WERI-Rb-1 (cell line): ENCODE results near the gene EHD4.

Source experiments
- DNase-seq: peaks from one replicate; pipeline ENCODE4 v3.0.0-alpha.2; 2020
- H3K27ac ChIP-seq: fragments of 250-450 bp; sonication (Bioruptor Pico); 2 replicates; pipeline ENCODE4 v1.5.1; 2020; ENCODE audit warnings: mild to moderate bottlenecking, moderate library complexity
- H3K27me3 ChIP-seq: fragments of 250-450 bp; sonication (Bioruptor Pico); 2 replicates; pipeline ENCODE4 v1.5.1; 2021; ENCODE audit warnings: mild to moderate bottlenecking, low read depth, moderate library complexity; ENCODE audit not compliant: insufficient read depth, severe bottlenecking
- H3K36me3 ChIP-seq: fragments of 250-450 bp; sonication (Bioruptor Pico); 2 replicates; pipeline ENCODE4 v1.5.1; 2020; ENCODE audit warnings: mild to moderate bottlenecking, moderate library complexity
- H3K4me3 ChIP-seq: 2 replicates; pipeline ENCODE4 v1.5.1; 2011; ENCODE audit warnings: low read depth, mild to moderate bottlenecking, control low read depth, low read length
- H3K9me3 ChIP-seq: fragments of 250-450 bp; sonication (Bioruptor Pico); 2 replicates; pipeline ENCODE4 v1.5.1; 2021; ENCODE audit warnings: mild to moderate bottlenecking, moderate library complexity; ENCODE audit not compliant: severe bottlenecking
- TF ChIP-seq, protein P1 (sequence below): IDR thresholded peaks from 2 replicates; pipeline ENCODE4 v1.5.1; 2011; ENCODE audit warnings: low read depth, mild to moderate bottlenecking, control low read depth, inconsistent platforms, low read length

Gene EHD4

DNA sequence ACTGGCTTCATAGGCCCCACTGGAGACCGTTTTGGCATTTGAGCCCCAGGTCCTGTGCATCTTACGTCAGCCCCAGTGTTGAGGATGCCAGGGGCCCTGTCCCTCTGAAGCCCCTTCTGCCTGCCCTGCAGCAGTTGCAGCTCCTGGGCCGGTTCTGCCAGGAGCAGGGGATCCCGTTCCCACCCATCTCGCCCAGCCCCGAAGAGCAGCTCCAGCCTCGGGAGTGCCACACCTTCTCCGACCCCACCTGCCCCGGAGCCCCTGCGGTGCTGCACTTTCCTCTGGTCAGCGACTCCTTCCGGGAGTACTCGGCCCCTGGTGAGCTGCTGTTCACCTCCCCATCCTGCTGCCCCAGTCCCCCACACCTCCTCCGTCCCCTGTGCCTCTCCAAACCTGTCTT, 125.2 kb downstream of the EHD4 start:
- Histone ChIP-seq H3K27me3 (no peaks in the 10 kb centered on the region), H3K27ac (no peak overlapping the region), H3K9me3 (no peaks in the 10 kb centered on the region), H3K4me3 (no peak overlapping the region), H3K36me3 (peaks cover 17% of the 10 kb centered on the region)
- no peak for DNase-seq
- TF ChIP-seq, protein P1, sequence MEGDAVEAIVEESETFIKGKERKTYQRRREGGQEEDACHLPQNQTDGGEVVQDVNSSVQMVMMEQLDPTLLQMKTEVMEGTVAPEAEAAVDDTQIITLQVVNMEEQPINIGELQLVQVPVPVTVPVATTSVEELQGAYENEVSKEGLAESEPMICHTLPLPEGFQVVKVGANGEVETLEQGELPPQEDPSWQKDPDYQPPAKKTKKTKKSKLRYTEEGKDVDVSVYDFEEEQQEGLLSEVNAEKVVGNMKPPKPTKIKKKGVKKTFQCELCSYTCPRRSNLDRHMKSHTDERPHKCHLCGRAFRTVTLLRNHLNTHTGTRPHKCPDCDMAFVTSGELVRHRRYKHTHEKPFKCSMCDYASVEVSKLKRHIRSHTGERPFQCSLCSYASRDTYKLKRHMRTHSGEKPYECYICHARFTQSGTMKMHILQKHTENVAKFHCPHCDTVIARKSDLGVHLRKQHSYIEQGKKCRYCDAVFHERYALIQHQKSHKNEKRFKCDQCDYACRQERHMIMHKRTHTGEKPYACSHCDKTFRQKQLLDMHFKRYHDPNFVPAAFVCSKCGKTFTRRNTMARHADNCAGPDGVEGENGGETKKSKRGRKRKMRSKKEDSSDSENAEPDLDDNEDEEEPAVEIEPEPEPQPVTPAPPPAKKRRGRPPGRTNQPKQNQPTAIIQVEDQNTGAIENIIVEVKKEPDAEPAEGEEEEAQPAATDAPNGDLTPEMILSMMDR = no peak
